GM23248 (cell line): Measurements from ENCODE around the gene DBF4.

Source experiments
- EZH2 ChIP-seq: fragments of 200-600 bp; sonication (generic); IDR thresholded peaks from 2 replicates; pipeline ENCODE4 v1.6.1; 2018; ENCODE audit warnings: antibody characterized with exemption, mild to moderate bottlenecking; ENCODE audit not compliant: insufficient read depth, poor library complexity, severe bottlenecking
- EZH2phosphoT487 ChIP-seq: fragments of 200-600 bp; sonication (generic); IDR thresholded peaks from 2 replicates; pipeline ENCODE4 v1.6.1; 2018; ENCODE audit warnings: antibody characterized with exemption, moderate library complexity, mild to moderate bottlenecking, low read depth; ENCODE audit not compliant: insufficient read depth

GRCh38 chr7:87895363-87895762 is 19.1 kb downstream of the DBF4 start:
- TF ChIP-seq EZH2 = no peak
- no peak for TF ChIP-seq EZH2phosphoT487
